Calu3 (cell line): Measurements from ENCODE around the gene ATXN10. TPM values are rescaled to one million over a fixed set of nuclear protein-coding genes. Genes with fewer than 3 reads are reported as not detected.

Source experiments
- BruUV-seq: library from RNA; stranded (reverse); fragments of 400-500 nt; replicated peaks from 2 replicates; lab custom pipeline; 2021; lab: Mats Ljungman, UMichigan
- CTCF ChIA-PET: fragments of 300-600 bp; sonication (Branson Sonifier 250); formaldehyde crosslinking; loops from one replicate; lab custom pipeline; 2022; ENCODE audit warnings: antibody characterized with exemption; lab: Charles Lee
- DNase-seq: peaks from one replicate; pipeline ENCODE4 v3.0.0; 2022
- H3K27ac Mint-ChIP-seq: one replicate; pipeline ENCODE4 v1.8.0; 2022; ENCODE audit warnings: mixed read lengths; ENCODE audit not compliant: unreplicated experiment
- H3K27me3 Mint-ChIP-seq: one replicate; pipeline ENCODE4 v1.8.0; 2022; ENCODE audit warnings: mixed read lengths; ENCODE audit not compliant: unreplicated experiment
- H3K36me3 Mint-ChIP-seq: one replicate; pipeline ENCODE4 v1.8.0; 2022; ENCODE audit warnings: mild to moderate bottlenecking, moderate library complexity, mixed read lengths; ENCODE audit not compliant: insufficient read depth, unreplicated experiment
- H3K4me1 Mint-ChIP-seq: one replicate; pipeline ENCODE4 v1.8.0; 2022; ENCODE audit warnings: mild to moderate bottlenecking, low read depth, mixed read lengths; ENCODE audit not compliant: unreplicated experiment
- H3K4me3 Mint-ChIP-seq: one replicate; pipeline ENCODE4 v1.8.0; 2022; ENCODE audit warnings: mild to moderate bottlenecking, low read depth, moderate library complexity, mixed read lengths; ENCODE audit not compliant: unreplicated experiment
- H3K9me3 Mint-ChIP-seq: one replicate; pipeline ENCODE4 v1.8.0; 2022; ENCODE audit warnings: low read depth, mixed read lengths; ENCODE audit not compliant: unreplicated experiment
- CTCF ChIP-seq: fragments of 200-600 bp; IDR thresholded peaks from one replicate; pipeline ENCODE4 v1.8.0; 2022; ENCODE audit warnings: antibody characterized with exemption; ENCODE audit not compliant: unreplicated experiment
- intact Hi-C: fragments of 100-400 bp; cut with micrococcal nuclease; formaldehyde crosslinking; loops from one replicate; pipeline ENCODE4 v1.10.0; 2022; ENCODE audit not compliant: unreplicated experiment
- total RNA-seq: library from RNA; stranded (reverse); gene quantifications from 2 replicates; pipeline ENCODE4 v1.2.3, GENCODE V29; 2022

Gene ATXN10
- total RNA-seq, 1 experiment from 2014 or later, result 263 TPM

- Mint-ChIP-seq H3K4me1 (peaks cover 37% of the 10 kb centered on the region), H3K27me3 (no peaks in the 10 kb centered on the region), H3K36me3 (peaks cover 51% of the 10 kb centered on the region), H3K27ac (peak overlapping the region; percentile 97), H3K9me3 (no peaks in the 10 kb centered on the region), H3K4me3 (no peak overlapping the region)
- no peak for DNase-seq
- BruUV-seq, result no TSS peak
- intact Hi-C loops, result loop anchor here (10.0 kb wide), 1 partner anchor 285 kb away; no protein-coding TSS in a partner anchor
- CTCF ChIA-PET, result interaction anchor here (0.9 to 1.4 kb wide), 3 partner anchors 51 to 116 kb away, joined by 3 read pairs; no protein-coding TSS in a partner anchor
- no peak for TF ChIP-seq CTCF
These were observed 188.6 kb downstream of the ATXN10 start for GRCh38 chr22:45860201-45860600.

GRCh38 chr22:45861259-45861658 lies 189.6 kb downstream of the ATXN10 start:
- Mint-ChIP-seq H3K4me3 (no peak overlapping the region), H3K27ac (peak overlapping the region; percentile 19), H3K9me3 (no peaks in the 10 kb centered on the region), H3K4me1 (peaks cover 39% of the 10 kb centered on the region), H3K27me3 (no peaks in the 10 kb centered on the region), H3K36me3 (peaks cover 50% of the 10 kb centered on the region)
- TF ChIP-seq CTCF, result no peak
- intact Hi-C loops, result loop anchor here (10.0 kb wide), 1 partner anchor 286 kb away; no protein-coding TSS in a partner anchor
- CTCF ChIA-PET, result no interaction called here
- no peak for DNase-seq
- BruUV-seq, result no TSS peak

- CTCF ChIA-PET, result interaction anchor here (0.6 to 2.5 kb wide), 19 partner anchors 28 to 315 kb away, joined by 3 to 18 read pairs (median 4); no protein-coding TSS in a partner anchor
- peak; percentile 99 for TF ChIP-seq CTCF
- Mint-ChIP-seq H3K9me3 (no peaks in the 10 kb centered on the region), H3K27me3 (peaks cover 18% of the 10 kb centered on the region), H3K4me3 (peak overlapping the region; percentile 20), H3K27ac (peak overlapping the region; percentile 76), H3K4me1 (peaks cover 34% of the 10 kb centered on the region), H3K36me3 (peaks cover 50% of the 10 kb centered on the region)
- no TSS peak for BruUV-seq
- peak; percentile 87 for DNase-seq
- intact Hi-C loops, result loop anchor here (2.0 to 10.0 kb wide), 2 partner anchors 111 to 289 kb away; no protein-coding TSS in a partner anchor
These were observed 192.5 kb downstream of the ATXN10 start for GRCh38 chr22:45863981-45864751.

GRCh38 chr22:45864959-45865476 lies 193.4 kb downstream of the ATXN10 start:
- H3K9me3 Mint-ChIP-seq, result no peaks in the 10 kb centered on the region
- peak overlapping the region; percentile 20 for H3K4me3 Mint-ChIP-seq

More at GRCh38 chr22:45864959-45865476, 193.4 kb downstream of the ATXN10 start:
- BruUV-seq, result TSS peak; percentile 13
- DNase-seq, result no peak
- Mint-ChIP-seq H3K36me3 (peaks cover 41% of the 10 kb centered on the region), H3K27me3 (peaks cover 18% of the 10 kb centered on the region), H3K4me1 (peaks cover 26% of the 10 kb centered on the region), H3K27ac (peak overlapping the region; percentile 76)
- CTCF ChIA-PET, result interaction anchor here (0.7 to 2.5 kb wide), 12 partner anchors 27 to 176 kb away, joined by 3 to 18 read pairs (median 4); no protein-coding TSS in a partner anchor
- no peak for TF ChIP-seq CTCF
- intact Hi-C loops, result loop anchor here (2.0 to 10.0 kb wide), 2 partner anchors 110 to 290 kb away; no protein-coding TSS in a partner anchor
